SK-N-MC (cell line): Measurements from ENCODE around the gene KCNT2.

Experiments used
- EZH2 ChIP-seq: fragments of 200-600 bp; sonication (generic); IDR thresholded peaks from one replicate; pipeline ENCODE4 v1.6.1; 2017; ENCODE audit warnings: antibody characterized with exemption
- POLR2AphosphoS5 ChIP-seq: IDR thresholded peaks from 2 replicates; pipeline ENCODE4 v1.6.1; 2012; ENCODE audit warnings: mild to moderate bottlenecking, low read depth, low read length, borderline replicate concordance

- no peak for TF ChIP-seq POLR2AphosphoS5
- no peak for TF ChIP-seq EZH2
Measured at GRCh38 chr1:196440711-196441110, 167.5 kb downstream of the KCNT2 start.
